ENCODE measurements around the gene TRIM58.

- TF ChIP-seq CTCF (IDR thresholded peaks at IDR 0.05) (peak in 1 of 7 experiments; percentile 48), POLR2A (IDR thresholded peaks at IDR 0.05) (no peak)
Observed at GRCh38 chr1:247857069-247857984, at the start of gene TRIM58.
